Mononuclear cell (primary cell): ENCODE results near the gene PLCXD1. TPM values are rescaled to one million over a fixed set of nuclear protein-coding genes. Genes with fewer than 3 reads are reported as not detected.
"Not testable (repeated sequence)": the region's sequence is repeated elsewhere in the genome, so short reads cannot be mapped to it uniquely, and the experiment has no call there.

ENCODE experiments used
- H3K27me3 ChIP-seq: 2 replicates; pipeline ENCODE4 v1.6.0; 2011; ENCODE audit warnings: low read length, control low read depth; ENCODE audit not compliant: insufficient read depth
- H3K4me1 ChIP-seq: 2 replicates; pipeline ENCODE4 v1.5.1; 2011; ENCODE audit warnings: mild to moderate bottlenecking, low read length, control low read depth; ENCODE audit not compliant: insufficient read depth
- H3K4me3 ChIP-seq: 2 replicates; pipeline ENCODE4 v1.5.1; 2011; ENCODE audit warnings: mild to moderate bottlenecking, low read length, moderate library complexity
- H3K9me3 ChIP-seq: 2 replicates; pipeline ENCODE4 v1.5.1; 2011; ENCODE audit warnings: low read depth, mild to moderate bottlenecking, control low read depth, low read length
- total RNA-seq: library from RNA; depleted of rRNA; stranded (reverse); fragments of >200 nt; gene quantifications from one replicate; pipeline ENCODE4 v1.2.3, GENCODE V29; 2012

PLCXD1 gene
- total RNA-seq, 1 donor: 6.9 TPM

- H3K9me3 ChIP-seq: no peaks in the 10 kb centered on the region
- H3K27me3 ChIP-seq: no peaks in the 10 kb centered on the region
- no peaks in the 10 kb centered on the region for H3K4me1 ChIP-seq
- H3K4me3 ChIP-seq: no peak overlapping the region
Measured at GRCh38 chrX:300334-300733, 19.2 kb downstream of the PLCXD1 start.

- Histone ChIP-seq H3K4me3 (no peak overlapping the region), H3K27me3 (no peaks in the 10 kb centered on the region), H3K9me3 (no peaks in the 10 kb centered on the region)
Measured at GRCh38 chrX:302975-303374, 21.8 kb downstream of the PLCXD1 start.

GRCh38 chrX:305781-306613 is 24.8 kb downstream of the PLCXD1 start:
- H3K9me3 ChIP-seq, H3K4me1 ChIP-seq, H3K4me3 ChIP-seq, H3K27me3 ChIP-seq: not testable (repeated sequence)

More at GRCh38 chrX:302975-303374, 21.8 kb downstream of the PLCXD1 start:
- H3K4me1 ChIP-seq: no peaks in the 10 kb centered on the region

GRCh38 chrX:306614-307251 is 25.6 kb downstream of the PLCXD1 start:
- H3K9me3 ChIP-seq, H3K4me1 ChIP-seq, H3K27me3 ChIP-seq, H3K4me3 ChIP-seq: not testable (repeated sequence)

DNA sequence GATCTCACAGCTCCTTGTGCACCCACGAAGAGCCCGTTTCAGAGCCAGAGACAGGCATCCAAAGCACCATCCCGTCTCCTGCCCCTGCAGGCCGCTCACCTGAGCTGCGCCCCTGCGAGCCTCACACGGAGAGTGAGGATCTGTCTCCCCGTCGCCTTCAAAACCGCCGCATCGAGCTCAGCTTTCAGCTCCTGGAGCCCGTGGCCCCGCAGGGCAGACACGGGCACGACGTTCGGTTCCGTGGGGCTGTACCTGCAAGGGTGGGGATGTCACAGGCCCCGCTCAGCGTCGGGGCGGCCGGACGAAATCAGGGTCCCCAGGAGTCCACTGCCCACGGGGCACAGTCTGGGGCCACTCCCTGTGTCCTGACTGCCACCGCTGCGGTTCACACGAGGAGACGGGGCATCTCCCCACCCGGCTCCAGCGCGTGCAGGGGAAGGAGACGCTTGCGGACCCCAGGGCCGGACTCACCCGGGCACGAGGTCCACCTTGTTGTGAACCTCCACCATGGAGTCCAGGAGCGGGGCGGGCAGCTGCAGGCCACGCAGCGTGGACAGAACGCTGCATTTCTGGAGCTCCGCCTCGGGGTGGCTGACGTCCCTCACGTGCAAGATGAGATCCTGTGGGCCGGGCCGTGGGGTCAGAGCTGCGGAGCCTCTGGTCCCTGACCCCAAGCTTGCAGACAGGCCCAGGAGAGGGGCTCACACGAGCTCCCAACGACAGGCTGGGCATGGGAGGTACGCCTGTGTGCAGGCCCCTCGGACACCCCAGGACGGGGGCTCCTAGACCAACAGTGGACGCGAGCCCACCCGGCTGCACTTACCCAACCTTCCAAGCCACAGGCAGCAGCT is 26.3 kb downstream of the PLCXD1 start:
- Histone ChIP-seq H3K4me3 (no peak overlapping the region), H3K9me3 (no peaks in the 10 kb centered on the region), H3K27me3 (no peaks in the 10 kb centered on the region)

GRCh38 chrX:308821-309520 is 27.8 kb downstream of the PLCXD1 start:
- H3K9me3 ChIP-seq: no peaks in the 10 kb centered on the region
- H3K4me3 ChIP-seq: no peak overlapping the region
- no peaks in the 10 kb centered on the region for H3K4me1 ChIP-seq
- H3K27me3 ChIP-seq: no peaks in the 10 kb centered on the region

More for the DNA sequence above, 26.3 kb downstream of the PLCXD1 start:
- no peaks in the 10 kb centered on the region for H3K4me1 ChIP-seq

DNA sequence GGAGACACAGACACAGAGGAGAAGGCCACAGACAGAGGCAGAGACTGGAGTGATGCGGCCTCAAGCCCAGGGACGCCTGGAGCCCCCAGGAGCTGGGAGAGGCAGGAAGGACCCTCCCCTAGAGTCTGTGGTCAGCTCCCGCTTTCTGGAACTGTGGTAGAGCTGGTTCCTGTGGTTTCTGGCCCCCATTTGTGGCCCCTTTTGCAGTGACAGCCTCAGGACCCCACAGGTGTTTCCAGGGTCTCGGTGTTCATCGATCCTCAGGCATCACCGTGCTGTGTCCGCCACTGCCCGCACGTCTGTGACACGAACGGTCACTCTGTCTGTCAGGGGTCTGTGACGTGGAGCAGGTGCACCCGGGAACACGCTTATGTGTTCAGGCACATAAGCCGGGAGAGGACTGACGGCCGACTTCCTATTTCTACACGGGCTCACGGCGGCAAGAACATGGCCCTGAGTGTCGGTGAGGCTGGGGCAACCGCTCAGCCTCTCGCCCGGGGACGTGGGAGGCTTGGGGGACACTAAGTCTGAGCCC is 29.5 kb downstream of the PLCXD1 start:
- Histone ChIP-seq H3K4me3 (no peak overlapping the region), H3K4me1 (no peaks in the 10 kb centered on the region), H3K9me3 (no peaks in the 10 kb centered on the region), H3K27me3 (no peaks in the 10 kb centered on the region)

- Histone ChIP-seq H3K4me3 (no peak overlapping the region), H3K9me3 (no peaks in the 10 kb centered on the region), H3K4me1 (no peaks in the 10 kb centered on the region), H3K27me3 (no peaks in the 10 kb centered on the region)
Measured at GRCh38 chrX:311156-312129, 30.3 kb downstream of the PLCXD1 start.

- no peak overlapping the region for H3K4me3 ChIP-seq
- no peaks in the 10 kb centered on the region for H3K27me3 ChIP-seq
- H3K9me3 ChIP-seq: no peaks in the 10 kb centered on the region
- H3K4me1 ChIP-seq: no peaks in the 10 kb centered on the region
Measured at GRCh38 chrX:312621-313331, 31.6 kb downstream of the PLCXD1 start.

- H3K27me3 ChIP-seq: no peaks in the 10 kb centered on the region
- H3K4me3 ChIP-seq: no peak overlapping the region
- no peaks in the 10 kb centered on the region for H3K4me1 ChIP-seq
- H3K9me3 ChIP-seq: no peaks in the 10 kb centered on the region
Measured at GRCh38 chrX:313546-313945, 32.4 kb downstream of the PLCXD1 start.

DNA sequence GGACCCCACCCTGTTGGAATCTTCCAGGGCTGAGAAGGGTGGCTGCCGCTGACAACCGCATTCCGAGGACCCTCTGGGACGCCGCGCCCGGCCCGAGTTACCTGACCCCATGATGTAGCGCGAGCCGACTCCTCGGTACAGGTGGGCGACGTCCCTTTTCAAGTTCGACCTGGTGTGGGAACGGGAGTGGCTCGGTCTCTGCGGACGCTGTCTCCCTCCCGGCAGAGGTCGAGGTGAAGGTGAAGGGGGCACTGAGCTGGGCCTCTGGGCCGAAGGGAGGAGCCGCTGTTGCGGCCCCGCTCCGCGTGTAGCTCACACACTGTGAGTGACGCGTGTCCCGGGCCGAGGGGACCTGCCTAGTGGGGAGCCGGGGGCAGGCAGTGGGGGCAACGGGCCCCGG is 32.9 kb downstream of the PLCXD1 start:
- Histone ChIP-seq H3K27me3 (no peaks in the 10 kb centered on the region), H3K9me3 (no peaks in the 10 kb centered on the region), H3K4me3 (no peak overlapping the region), H3K4me1 (no peaks in the 10 kb centered on the region)

DNA sequence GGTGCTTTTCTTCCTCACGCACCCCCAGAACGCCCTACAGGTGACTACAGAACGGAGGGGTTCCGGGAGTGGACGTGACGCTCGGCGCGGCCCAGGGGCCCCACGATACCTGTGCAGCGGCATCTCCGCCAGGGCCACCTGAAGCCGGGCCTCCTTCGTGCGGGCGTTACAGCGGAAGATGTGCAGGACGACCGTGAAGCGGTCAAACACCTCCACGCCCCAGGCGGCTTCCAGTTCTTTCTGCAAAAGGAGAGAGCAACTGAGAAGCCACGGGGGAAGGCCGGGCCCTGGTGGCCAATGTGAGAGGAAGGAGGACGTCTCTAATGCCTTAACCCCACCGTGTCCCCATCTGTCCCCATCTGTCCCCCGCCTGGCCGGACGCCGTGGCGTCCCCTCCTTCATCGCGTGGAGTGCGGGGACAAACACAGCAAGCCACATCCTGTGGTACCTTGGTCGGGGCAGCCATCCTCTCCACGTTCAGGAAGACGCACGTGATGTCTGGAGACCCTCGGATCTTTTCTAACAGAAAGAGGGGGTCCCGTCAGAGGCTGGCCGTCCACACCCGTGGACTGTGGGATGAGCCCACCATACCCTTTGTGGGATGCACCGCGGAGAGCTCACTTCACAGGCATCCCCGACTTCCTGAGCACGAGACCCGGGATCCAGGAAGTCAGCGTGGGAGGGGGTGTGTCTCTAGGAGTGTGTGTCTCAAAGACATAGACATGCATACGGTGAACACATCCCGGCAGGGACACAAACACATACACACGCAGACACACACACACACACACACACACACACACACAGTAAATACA is 33.8 kb downstream of the PLCXD1 start:
- Histone ChIP-seq H3K9me3 (no peaks in the 10 kb centered on the region), H3K4me1 (peaks cover 8% of the 10 kb centered on the region), H3K27me3 (no peaks in the 10 kb centered on the region), H3K4me3 (no peak overlapping the region)
